Activated CD4-positive, alpha-beta T cell treated with anti-CD3 and anti-CD28 coated beads, Interleukin-2, amount 50 U/mL, for 4 hours (primary cell): Measurements from ENCODE around the gene MYH14.
"Not testable (repeated sequence)": the region's sequence is repeated elsewhere in the genome, so short reads cannot be mapped to it uniquely, and the experiment has no call there.

Experiments used
- DNase-seq, 2 experiments: peaks; one replicate each; pipeline ENCODE4 v3.0.0-alpha.2; 2020

The MYH14 gene

DNA sequence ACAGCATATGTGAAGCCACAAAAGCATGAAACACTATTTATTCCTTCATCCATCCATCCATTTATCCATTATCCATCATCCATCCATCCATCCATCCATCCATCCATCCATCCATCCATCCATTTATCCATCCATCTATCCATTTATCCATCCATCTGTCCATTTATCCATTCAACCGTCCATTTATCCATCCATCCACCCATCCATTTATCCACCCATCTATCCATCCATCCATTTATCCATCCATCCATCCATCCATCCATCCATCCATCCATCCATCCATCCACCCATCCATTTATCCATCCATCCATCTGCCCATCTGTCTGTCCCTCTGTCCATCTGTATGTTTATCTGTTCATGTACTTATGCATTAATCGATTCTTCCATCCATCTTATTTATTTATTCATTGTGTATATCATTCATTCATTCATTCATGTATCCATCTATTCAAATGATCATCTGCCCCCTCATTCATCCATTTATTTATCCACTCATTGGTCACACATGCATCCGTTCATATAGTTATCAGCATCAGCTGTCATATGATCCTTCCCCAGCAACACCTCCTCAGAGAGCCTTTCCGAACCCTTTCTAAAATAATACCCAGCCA is 7.0 kb upstream of the MYH14 start:
- no peak for DNase-seq

GRCh38 chr19:50197348-50197747 is 6.1 kb upstream of the MYH14 start:
- DNase-seq = no peak

DNA sequence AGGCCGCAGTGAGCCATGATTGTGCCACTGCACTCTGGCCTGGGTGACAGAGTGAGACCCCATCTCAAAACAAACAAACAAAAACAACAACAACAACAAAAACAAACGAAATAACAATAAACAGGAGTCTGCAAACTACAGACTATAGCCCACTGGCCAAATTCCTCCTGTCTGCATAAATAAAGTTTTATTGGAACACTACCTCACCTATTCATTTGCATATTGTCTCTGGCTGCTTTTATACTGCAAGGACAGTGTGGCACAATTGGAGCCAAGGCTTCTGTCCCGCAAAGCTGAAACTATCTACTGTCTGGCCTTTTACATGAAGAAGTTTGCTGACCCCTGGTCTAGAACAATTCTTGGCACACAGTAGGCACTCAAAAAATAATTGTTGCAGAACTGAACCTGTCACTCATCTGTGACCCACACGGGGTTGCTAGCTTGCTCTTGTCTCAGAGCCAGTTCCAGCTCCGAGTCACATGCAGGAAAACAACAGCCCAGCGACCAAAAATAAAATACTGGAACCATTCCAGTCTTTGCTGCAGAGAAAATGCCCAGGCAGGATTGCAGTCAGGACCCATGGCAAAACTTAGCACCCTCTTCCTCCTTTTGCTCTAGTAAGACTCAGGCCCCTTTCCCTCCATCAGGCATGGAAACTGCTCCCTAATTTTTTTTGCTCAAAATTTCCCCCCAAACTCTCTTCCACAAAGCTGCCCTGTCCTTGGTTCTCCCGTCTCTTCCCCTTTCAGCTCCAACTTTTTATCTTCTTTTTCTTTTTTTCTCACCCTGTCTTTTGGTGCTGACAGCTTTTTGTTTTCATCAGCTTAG is 4.8 kb upstream of the MYH14 start:
- DNase-seq = no peak

DNA sequence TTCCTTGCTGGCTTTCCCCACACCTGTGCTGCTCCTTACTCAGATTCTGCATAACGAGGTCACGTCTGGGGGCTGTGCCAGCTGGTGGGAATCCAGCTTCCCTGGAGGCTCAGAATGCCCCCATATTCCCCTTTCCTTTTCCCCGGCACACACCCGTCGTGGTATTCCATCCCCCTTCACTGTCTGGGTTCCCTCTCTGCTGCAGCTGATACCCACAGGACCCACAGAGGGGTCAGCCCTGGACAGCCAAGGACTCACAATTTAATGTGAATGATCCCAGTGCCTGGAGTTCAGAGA is 4.2 kb upstream of the MYH14 start:
- no peak for DNase-seq

DNA sequence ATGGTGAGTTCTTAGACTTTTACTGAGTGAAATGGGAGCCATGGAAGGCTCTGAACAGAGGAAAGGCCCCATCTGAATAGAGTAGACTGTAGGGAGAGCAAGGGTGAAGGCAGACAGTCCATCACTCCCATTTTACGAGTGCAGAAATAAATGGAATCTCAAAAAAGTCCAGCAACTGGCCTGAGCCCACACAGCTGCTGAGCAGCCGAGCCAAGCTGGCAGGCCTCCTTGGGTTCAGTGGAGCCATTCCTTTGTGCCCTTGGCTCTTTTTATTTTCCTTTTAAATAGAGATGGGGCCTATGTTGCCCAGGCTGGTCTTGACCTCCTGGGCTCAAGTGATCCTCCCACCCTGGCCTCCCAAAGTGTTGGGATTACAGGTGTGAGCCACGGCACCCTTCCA is 1.0 kb upstream of the MYH14 start:
- DNase-seq = no peak

DNA sequence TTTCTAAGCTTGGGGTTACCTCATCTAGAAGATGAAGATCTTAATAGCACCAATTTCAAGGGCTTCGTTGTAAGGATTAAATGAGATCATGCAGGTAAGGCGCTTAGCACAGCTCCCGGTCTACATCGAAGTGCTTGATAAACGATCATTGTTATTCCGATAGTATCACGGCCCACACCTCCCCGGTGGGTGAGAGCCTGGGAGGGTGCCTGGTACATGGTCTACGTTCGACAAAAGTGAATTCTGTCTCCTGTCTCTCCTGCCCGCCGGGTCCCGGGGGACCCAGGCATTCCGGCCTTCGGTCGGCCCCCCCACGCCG is 501 bp upstream of the MYH14 start:
- no peak for DNase-seq

DNA sequence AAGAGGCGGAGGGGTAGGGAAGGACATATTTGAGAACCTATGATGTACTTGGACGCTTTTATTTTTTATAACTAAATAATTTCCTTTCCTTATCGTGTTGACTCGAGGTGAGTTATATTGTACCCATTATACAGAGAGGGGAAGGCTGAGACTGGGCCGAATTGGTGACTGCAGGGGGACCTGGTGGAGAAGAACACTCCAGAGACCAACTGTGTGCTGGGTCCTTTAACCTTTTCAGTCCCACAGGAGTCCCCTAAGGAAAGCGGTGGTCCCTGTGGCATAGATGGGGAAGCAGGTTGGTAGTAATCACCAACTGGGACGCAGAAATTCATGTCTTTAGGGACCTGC is 633 bp downstream of the MYH14 start:
- no peak for DNase-seq

- no peak for DNase-seq
These were observed 1.6 kb downstream of the MYH14 start for GRCh38 chr19:50204811-50205675.

DNA sequence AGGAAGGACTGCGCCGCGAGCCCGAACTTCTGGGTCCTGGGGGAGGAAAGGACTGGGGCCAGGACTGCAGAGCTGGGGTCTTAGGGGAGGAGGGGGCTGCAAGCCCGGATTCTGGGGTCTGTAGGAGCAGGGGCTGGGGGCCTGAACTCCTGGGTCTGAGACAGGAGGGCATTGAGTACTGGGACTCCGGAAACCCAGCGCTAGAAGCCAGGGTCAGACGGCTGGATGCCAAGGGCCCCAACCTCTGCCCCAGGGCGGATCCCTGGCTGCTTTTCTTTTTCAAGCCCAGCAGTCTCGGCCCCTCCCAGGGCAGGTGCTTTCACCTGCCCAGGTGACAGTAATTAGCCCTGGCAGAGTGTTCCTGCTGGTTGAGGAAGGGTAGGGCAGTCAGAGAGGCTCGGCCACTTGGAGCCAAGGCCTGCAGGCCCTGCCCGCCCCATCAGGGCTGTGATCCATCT is 2.3 kb downstream of the MYH14 start:
- no peak for DNase-seq

DNA sequence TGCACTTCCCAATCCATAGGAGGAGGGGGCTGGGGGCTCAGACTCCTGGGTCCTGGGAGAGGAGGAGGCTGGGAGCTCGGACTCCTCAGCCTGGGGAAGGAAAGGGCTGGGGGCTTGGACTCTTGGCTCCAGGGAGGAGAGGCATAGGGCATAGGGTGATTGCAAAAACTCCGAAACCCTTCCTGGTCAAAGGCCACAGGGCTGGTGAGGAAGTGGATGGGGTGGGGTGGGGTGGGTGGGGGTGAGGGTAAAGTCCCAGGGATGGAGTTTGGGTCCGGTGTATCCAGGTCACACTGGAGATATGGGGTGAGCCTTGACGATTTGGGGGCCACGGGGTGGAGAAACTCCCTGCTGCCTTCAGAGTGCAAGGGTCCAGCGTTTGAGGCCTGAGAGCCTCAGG is 2.8 kb downstream of the MYH14 start:
- no peak for DNase-seq

- no peak for DNase-seq
These were observed 4.3 kb downstream of the MYH14 start for GRCh38 chr19:50207730-50208129.

DNA sequence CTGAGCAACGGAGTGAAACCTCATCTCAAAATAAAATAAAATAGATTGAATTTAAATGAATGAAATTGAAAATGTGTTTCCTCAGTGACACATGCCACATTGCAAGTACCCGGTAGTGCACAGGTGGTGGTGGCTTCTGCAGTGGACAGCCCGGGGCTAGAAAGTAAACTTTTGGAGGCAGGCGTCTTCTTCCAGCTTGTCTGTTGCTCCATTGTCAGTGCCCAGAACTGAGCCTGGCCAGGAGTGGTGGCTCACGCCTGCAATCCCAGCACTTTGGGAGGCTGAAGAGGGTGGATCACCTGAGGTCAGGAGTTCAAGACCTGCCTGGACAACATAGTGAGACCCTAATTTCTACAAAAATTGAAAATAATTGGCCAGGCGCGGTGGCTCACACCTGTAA is 5.7 kb downstream of the MYH14 start:
- DNase-seq = no peak

- no peak for DNase-seq
These were observed 7.0 kb downstream of the MYH14 start for GRCh38 chr19:50210425-50210824.

DNA sequence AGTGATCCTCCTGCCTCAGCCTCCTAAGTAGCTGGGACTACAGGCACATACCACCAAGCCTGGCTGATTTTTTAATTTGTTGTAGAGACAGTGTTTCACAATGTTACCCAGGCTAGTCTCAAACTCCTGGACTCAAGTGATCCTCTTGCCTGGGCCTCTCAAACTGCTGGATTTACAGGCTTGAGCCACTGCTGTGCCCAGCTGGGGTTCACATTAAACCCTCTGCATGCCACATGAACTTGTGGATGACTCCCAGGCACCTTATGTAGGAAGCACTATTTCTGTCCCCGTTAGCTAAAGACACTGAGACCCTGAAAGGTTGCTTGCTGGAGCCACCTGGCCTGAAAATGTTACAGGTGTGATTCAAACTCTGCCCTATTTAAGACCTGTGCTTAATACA is 10.5 kb downstream of the MYH14 start:
- no peak for DNase-seq

- no peak for DNase-seq
These were observed 11.5 kb downstream of the MYH14 start for GRCh38 chr19:50214699-50215543.

GRCh38 chr19:50215820-50216219 is 12.4 kb downstream of the MYH14 start:
- no peak for DNase-seq

GRCh38 chr19:50221087-50221486 is 17.7 kb downstream of the MYH14 start:
- DNase-seq = no peak

DNA sequence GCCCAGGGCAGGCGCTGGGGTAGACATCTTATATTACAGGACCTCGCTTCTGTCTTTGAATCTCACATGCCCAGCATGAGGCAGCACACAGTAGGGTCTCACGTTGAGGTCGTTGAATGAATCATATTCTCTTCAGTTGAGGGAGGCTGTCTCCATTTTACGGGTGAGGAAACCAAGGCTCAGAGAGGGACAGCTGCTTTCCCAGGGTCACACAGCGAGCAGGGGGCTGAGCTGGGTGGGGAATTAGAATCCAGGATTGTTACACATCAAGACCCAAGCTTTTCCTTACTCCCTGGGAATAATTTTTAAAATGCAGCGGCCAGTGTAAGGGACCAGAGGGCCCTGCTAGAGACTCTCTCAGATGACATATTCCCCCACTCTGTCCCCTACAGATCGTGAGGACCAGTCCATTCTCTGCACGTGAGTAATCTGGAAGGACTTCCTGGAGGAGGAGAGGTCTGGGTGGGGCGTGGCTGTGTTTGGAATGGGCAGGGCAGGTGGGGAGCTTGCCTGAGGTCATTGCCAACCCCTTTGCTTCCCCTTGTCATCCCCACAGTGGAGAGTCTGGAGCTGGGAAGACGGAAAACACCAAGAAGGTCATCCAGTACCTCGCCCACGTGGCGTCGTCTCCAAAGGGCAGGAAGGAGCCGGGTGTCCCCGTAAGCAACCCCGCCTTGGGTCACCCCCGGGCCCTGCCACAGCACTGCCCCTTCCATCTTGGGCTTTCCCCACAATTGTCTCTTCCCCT is 19.4 kb downstream of the MYH14 start:
- DNase-seq = no peak

DNA sequence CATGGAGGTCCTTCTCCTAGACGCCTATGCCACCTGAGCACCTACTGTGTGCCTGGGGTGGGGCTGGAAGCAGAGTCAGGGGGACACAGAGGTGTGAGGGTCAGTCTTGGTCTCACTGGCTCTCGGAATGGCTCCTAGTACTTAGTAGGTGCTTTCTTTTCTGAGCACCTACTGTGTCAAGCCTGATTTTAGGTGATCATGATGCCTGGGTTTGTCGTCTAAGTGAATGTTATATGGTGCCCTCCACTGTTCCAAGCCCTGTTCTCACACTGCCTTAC is 20.0 kb downstream of the MYH14 start:
- DNase-seq = no peak

DNA sequence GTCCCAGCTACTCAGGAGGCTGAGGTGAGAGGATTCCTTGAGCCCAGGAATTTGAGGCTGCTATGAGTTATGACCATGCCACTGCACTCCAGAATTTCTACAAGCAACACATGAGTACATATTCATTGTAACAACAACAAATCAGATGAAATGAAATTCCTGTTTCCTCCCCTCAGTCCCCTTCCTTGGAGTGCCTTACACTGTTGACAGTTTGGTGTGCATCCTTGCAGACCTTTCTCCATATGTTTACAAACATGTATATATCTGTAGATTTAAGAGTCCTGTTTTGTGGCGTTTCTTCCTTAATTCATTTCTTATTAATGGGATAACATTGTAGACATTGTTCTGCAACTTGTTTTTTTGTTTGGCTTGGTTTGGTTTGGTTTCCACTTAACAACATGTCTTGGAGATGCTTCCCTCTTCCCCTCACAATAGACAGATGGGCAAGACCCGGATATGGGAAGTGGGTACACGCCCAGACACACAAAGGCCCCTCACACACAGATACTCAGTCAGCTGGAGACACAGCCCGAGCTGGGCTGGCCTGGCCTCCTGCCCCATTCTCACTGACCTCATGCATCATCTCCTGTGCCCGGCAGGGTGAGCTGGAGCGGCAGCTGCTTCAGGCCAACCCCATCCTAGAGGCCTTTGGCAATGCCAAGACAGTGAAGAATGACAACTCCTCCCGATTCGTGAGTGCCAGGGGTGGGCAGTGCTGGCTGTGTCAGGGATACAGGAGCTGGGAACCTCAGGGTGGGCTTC is 21.7 kb downstream of the MYH14 start:
- DNase-seq = no peak

DNA sequence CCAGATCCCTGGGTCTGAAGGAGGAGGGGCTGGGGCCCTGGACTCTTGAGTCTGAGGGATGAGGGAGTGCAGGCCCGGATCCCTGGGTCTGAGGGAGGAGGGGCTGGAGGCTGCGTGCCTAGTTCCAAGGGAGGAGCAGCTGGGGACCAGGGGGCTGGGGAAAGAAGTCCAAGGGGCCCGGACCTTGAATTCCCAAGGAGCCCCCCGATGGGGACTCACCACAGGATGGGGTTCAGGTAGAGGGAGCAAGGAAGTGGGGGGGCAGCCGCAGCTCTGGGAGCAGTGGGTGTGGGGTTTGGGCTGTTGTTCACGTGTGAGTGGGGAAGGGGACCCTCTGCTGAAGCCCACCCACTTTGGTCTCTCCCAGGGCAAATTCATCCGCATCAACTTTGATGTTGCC is 23.1 kb downstream of the MYH14 start:
- no peak for DNase-seq

- DNase-seq = not testable (repeated sequence)
These were observed 24.7 kb downstream of the MYH14 start for GRCh38 chr19:50228153-50228552.
